ENCODE results near the gene MMADHC.

- TF ChIP-seq CTCF (IDR thresholded peaks at IDR 0.05; ENCODE audit: insufficient read depth, low read length, poor library complexity, severe bottlenecking), result no peak
- TF ChIP-seq EZH2phosphoT487 (conservative IDR thresholded peaks at IDR 0.05; ENCODE audit: low read length), result no peak
These were observed 22.6 kb downstream of the MMADHC start for GRCh38 chr2:149564983-149565382.
